Measurements from ENCODE around the gene SYT1.

- TF ChIP-seq TAF1 (IDR thresholded peaks at IDR 0.05; ENCODE audit: borderline replicate concordance, insufficient read depth, low read length) (no peak), SIN3A (IDR thresholded peaks at IDR 0.05; ENCODE audit: borderline replicate concordance, insufficient read depth, low read length) (no peak), POLR2AphosphoS5 (IDR thresholded peaks at IDR 0.05; ENCODE audit: low read depth, low read length) (no peak), REST (IDR thresholded peaks at IDR 0.05; ENCODE audit: insufficient read depth in 1 of 2, low read depth in 2 of 2, low read length in 2 of 2) (no peak)
These were observed 67.0 kb downstream of the SYT1 start for GRCh38 chr12:78931466-78931990.
